DND-41 (cell line): ENCODE data around the gene LRRC42.

Experiments used
- CTCF ChIP-seq: IDR thresholded peaks from 2 replicates; pipeline ENCODE4 v1.5.1; 2012; ENCODE audit warnings: borderline replicate concordance, low read length, moderate library complexity, mild to moderate bottlenecking; ENCODE audit not compliant: poor library complexity, severe bottlenecking; ENCODE audit errors: extremely low read depth
- EZH2 ChIP-seq: IDR thresholded peaks from 3 replicates; pipeline ENCODE4 v1.6.1; 2012; ENCODE audit warnings: borderline replicate concordance, low read depth, mild to moderate bottlenecking, moderate library complexity, low read length, inconsistent platforms; ENCODE audit not compliant: severe bottlenecking

- TF ChIP-seq CTCF, result no peak
- TF ChIP-seq EZH2, result no peak
These were observed 62.7 kb downstream of the LRRC42 start for GRCh38 chr1:54008876-54009275.
